ENCODE data around the gene LHPP.

GRCh38 chr10:124637746-124638145 lies 176.1 kb downstream of the LHPP start:
- TF ChIP-seq POLR2AphosphoS5 (IDR thresholded peaks at IDR 0.05) (no peak), POLR2A (IDR thresholded peaks at IDR 0.05) (no peak)

All from spleen (tissue), 3 donors.